Spleen (tissue), 7 donors: ENCODE measurements around the gene LCLAT1.

Experiments
- POLR2A ChIP-seq, 3 donors: fragments of 450-650 bp; IDR thresholded peaks; one replicate each; pipeline ENCODE4 v1.5.1; 2017; ENCODE audit warnings: antibody characterized with exemption in 3 of 3, mild to moderate bottlenecking in 1 of 3
- POLR2AphosphoS5 ChIP-seq, 3 donors: sonication (generic); formaldehyde crosslinking; IDR thresholded peaks; one replicate each; pipeline ENCODE4 v1.5.1; 2017; ENCODE audit warnings: antibody characterized with exemption in 3 of 3
- TF ChIP-seq, protein P1 (sequence below), 11 experiments: fragments of 200-600 bp in 7 of 11; fragments of 450-650 bp in 4 of 11; sonication (generic) in 4 of 11; IDR thresholded peaks in 8 of 11; conservative IDR thresholded peaks in 3 of 11; 1 replicate in 7 of 11; 2 replicates in 4 of 11; pipeline versions ENCODE4 v1.4.0 to v1.8.0; 2016 to 2021; ENCODE audit warnings: antibody characterized with exemption in 11 of 11, inconsistent platforms in 4 of 11, mild to moderate bottlenecking in 1 of 11
- donor health status: DM: no; HTN: no; CAD: no; lungs with moderate emphysema.
- donor health status: DM: no; HTN: no; CAD: no.
- donor health status: DM: no; HTN: no; CAD: no.

DNA sequence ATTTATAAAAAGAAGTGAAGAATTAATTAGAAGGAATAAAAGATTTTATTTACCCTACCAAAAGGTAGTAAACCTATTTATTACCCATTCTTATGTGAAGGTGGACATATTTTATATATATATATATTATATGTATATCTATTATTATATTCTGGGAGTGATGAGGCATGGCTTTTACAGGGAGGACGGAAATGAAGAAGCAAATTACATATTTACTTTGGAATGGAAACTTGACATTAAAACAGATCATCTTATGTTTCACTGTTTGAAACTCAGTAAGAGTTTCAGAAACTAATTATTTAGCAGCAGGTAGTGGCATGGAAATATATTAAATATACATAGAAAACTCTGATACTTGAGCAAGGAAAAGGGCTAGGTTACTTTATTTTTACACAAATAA is 143.4 kb downstream of the LCLAT1 start:
- TF ChIP-seq, protein P1, sequence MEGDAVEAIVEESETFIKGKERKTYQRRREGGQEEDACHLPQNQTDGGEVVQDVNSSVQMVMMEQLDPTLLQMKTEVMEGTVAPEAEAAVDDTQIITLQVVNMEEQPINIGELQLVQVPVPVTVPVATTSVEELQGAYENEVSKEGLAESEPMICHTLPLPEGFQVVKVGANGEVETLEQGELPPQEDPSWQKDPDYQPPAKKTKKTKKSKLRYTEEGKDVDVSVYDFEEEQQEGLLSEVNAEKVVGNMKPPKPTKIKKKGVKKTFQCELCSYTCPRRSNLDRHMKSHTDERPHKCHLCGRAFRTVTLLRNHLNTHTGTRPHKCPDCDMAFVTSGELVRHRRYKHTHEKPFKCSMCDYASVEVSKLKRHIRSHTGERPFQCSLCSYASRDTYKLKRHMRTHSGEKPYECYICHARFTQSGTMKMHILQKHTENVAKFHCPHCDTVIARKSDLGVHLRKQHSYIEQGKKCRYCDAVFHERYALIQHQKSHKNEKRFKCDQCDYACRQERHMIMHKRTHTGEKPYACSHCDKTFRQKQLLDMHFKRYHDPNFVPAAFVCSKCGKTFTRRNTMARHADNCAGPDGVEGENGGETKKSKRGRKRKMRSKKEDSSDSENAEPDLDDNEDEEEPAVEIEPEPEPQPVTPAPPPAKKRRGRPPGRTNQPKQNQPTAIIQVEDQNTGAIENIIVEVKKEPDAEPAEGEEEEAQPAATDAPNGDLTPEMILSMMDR (IDR thresholded peaks at IDR 0.05 in 8 of 11, conservative IDR thresholded peaks at IDR 0.05 in 3 of 11), result no peak
- TF ChIP-seq POLR2AphosphoS5 (IDR thresholded peaks at IDR 0.05) (no peak), POLR2A (IDR thresholded peaks at IDR 0.05) (no peak)
